ENCODE measurements around the gene OPRD1.

The OPRD1 gene

GRCh38 chr1:28877132-28877781 is 65.3 kb downstream of the OPRD1 start (continued):
- no peak for TF ChIP-seq ZNF19 (tag by site-specific recombination; IDR thresholded peaks at IDR 0.05; ENCODE audit: low read depth)
- TF ChIP-seq ZNF146 (tag by site-specific recombination; IDR thresholded peaks at IDR 0.05) = no peak
- no peak for TF ChIP-seq ZSCAN16 (tag by site-specific recombination; IDR thresholded peaks at IDR 0.05)
- TF ChIP-seq ZNF416 (tag by site-specific recombination; IDR thresholded peaks at IDR 0.05) = no peak
- no peak for TF ChIP-seq GLIS2 (tag by site-specific recombination; IDR thresholded peaks at IDR 0.05)
- TF ChIP-seq ZNF785 (tag by site-specific recombination; IDR thresholded peaks at IDR 0.05) = no peak
- TF ChIP-seq ZBTB21 (tag by site-specific recombination; IDR thresholded peaks at IDR 0.05) = no peak
- TF ChIP-seq OSR2 (tag by site-specific recombination; IDR thresholded peaks at IDR 0.05) = no peak
- TF ChIP-seq ZNF133 (tag by site-specific recombination; IDR thresholded peaks at IDR 0.05) = no peak
- no peak for TF ChIP-seq KLF8 (tag by site-specific recombination; IDR thresholded peaks at IDR 0.05)
- peak; percentile 97 for TF ChIP-seq ZNF654 (tag by site-specific recombination; IDR thresholded peaks at IDR 0.05; ENCODE audit: low read depth)
- TF ChIP-seq YY1 (tag by site-specific recombination; IDR thresholded peaks at IDR 0.05) = peak; percentile 58; the same call in 1 of the 2 replicates
- TF ChIP-seq ZNF169 (tag by site-specific recombination; IDR thresholded peaks at IDR 0.05) = no peak
- peak; percentile 98 for TF ChIP-seq ZBTB17 (tag by site-specific recombination; IDR thresholded peaks at IDR 0.05)
- no peak for TF ChIP-seq ZNF670 (tag by site-specific recombination; IDR thresholded peaks at IDR 0.05; ENCODE audit: low read depth)
- no peak for TF ChIP-seq ZSCAN5A (tag by site-specific recombination; IDR thresholded peaks at IDR 0.05)
- TF ChIP-seq ZNF530 (tag by site-specific recombination; IDR thresholded peaks at IDR 0.05; ENCODE audit: low read depth) = no peak
- no peak for TF ChIP-seq ZNF121 (tag by site-specific recombination; IDR thresholded peaks at IDR 0.05)
- TF ChIP-seq ZNF704 (tag by site-specific recombination; IDR thresholded peaks at IDR 0.05) = no peak
- no peak for TF ChIP-seq HIC1 (tag by site-specific recombination; IDR thresholded peaks at IDR 0.05)
- TF ChIP-seq ZNF394 (tag by site-specific recombination; IDR thresholded peaks at IDR 0.05; ENCODE audit: borderline replicate concordance) = no peak
- no peak for TF ChIP-seq ZNF248 (tag by site-specific recombination; IDR thresholded peaks at IDR 0.05)
- TF ChIP-seq ZNF114 (tag by site-specific recombination; IDR thresholded peaks at IDR 0.05) = no peak
- no peak for TF ChIP-seq SP3 (tag by site-specific recombination; IDR thresholded peaks at IDR 0.05)
- no peak for TF ChIP-seq PRDM1 (tag by site-specific recombination; IDR thresholded peaks at IDR 0.05)
- no peak for TF ChIP-seq REPIN1 (tag by site-specific recombination; IDR thresholded peaks at IDR 0.05; ENCODE audit: low read depth)
- no peak for TF ChIP-seq ZNF292 (tag by site-specific recombination; IDR thresholded peaks at IDR 0.05; ENCODE audit: borderline replicate concordance, low read depth)
- TF ChIP-seq ZFP37 (tag by site-specific recombination; IDR thresholded peaks at IDR 0.05) = no peak
- TF ChIP-seq ZBTB8A (tag by site-specific recombination; IDR thresholded peaks at IDR 0.05) = no peak; the same call in 1 of the 2 replicates
- no peak for TF ChIP-seq ZNF175 (tag by site-specific recombination; IDR thresholded peaks at IDR 0.05)
- TF ChIP-seq ZNF16 (tag by site-specific recombination; IDR thresholded peaks at IDR 0.05; ENCODE audit: low read depth) = no peak
- peak; percentile 13; the same call in 1 of the 2 replicates for TF ChIP-seq ZNF600 (tag by site-specific recombination; IDR thresholded peaks at IDR 0.05)
- TF ChIP-seq ELK4 (IDR thresholded peaks at IDR 0.05; ENCODE audit: borderline replicate concordance, low read depth, low read length) = no peak
- no peak for TF ChIP-seq ZNF157 (tag by site-specific recombination; IDR thresholded peaks at IDR 0.05)
- peak; percentile 95 for TF ChIP-seq ZEB2 (tag by site-specific recombination; IDR thresholded peaks at IDR 0.05)
- TF ChIP-seq PRDM6 (tag by site-specific recombination; IDR thresholded peaks at IDR 0.05) = no peak

Data from HEK293 (cell line).